Measurements from ENCODE around the gene CDH6.

GRCh38 chr5:31238497-31238896 is 45.0 kb downstream of the CDH6 start:
- TF ChIP-seq, protein P1, sequence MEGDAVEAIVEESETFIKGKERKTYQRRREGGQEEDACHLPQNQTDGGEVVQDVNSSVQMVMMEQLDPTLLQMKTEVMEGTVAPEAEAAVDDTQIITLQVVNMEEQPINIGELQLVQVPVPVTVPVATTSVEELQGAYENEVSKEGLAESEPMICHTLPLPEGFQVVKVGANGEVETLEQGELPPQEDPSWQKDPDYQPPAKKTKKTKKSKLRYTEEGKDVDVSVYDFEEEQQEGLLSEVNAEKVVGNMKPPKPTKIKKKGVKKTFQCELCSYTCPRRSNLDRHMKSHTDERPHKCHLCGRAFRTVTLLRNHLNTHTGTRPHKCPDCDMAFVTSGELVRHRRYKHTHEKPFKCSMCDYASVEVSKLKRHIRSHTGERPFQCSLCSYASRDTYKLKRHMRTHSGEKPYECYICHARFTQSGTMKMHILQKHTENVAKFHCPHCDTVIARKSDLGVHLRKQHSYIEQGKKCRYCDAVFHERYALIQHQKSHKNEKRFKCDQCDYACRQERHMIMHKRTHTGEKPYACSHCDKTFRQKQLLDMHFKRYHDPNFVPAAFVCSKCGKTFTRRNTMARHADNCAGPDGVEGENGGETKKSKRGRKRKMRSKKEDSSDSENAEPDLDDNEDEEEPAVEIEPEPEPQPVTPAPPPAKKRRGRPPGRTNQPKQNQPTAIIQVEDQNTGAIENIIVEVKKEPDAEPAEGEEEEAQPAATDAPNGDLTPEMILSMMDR (IDR thresholded peaks at IDR 0.05) = no peak
- TF ChIP-seq POLR2AphosphoS5 (IDR thresholded peaks at IDR 0.05) = no peak
